Gastroesophageal sphincter (tissue), 4 donors: ENCODE data around the gene ARL5C. TPM values are rescaled to one million over a fixed set of nuclear protein-coding genes. Genes with fewer than 3 reads are reported as not detected.

Experiments used
- ATAC-seq: fragments of 150-250 bp; one replicate; pipeline ENCODE4 v1.9.1; 2016; ENCODE audit warnings: mild to moderate bottlenecking, moderate library complexity
- H3K27ac ChIP-seq, 4 donors: fragments of 200-600 bp; sonication (generic) in 3 of 4; 1 replicate in 3 of 4; 2 replicates in 1 of 4; pipeline ENCODE4 v1.5.1; 2016 to 2019
- H3K27me3 ChIP-seq: fragments of 200-600 bp; sonication (generic); one replicate; pipeline ENCODE4 v1.5.1; 2019
- H3K36me3 ChIP-seq, 2 donors: fragments of 200-600 bp; sonication (generic); one replicate each; pipeline ENCODE4 v1.5.1; 2019; ENCODE audit warnings: control low read depth in 1 of 2
- H3K4me1 ChIP-seq, 3 donors: fragments of 200-600 bp; sonication (generic); 1 replicate in 2 of 3; 2 replicates in 1 of 3; pipeline ENCODE4 v1.5.1; 2016 to 2019; ENCODE audit warnings: control low read depth in 2 of 3
- H3K4me3 ChIP-seq, 2 donors: fragments of 200-600 bp; sonication (generic); one replicate each; pipeline ENCODE4 v1.5.1; 2019; ENCODE audit warnings: mild to moderate bottlenecking in 1 of 2, moderate library complexity in 1 of 2
- H3K9me3 ChIP-seq, 3 donors: fragments of 200-600 bp; sonication (generic); one replicate each; pipeline ENCODE4 v1.5.1; 2017 to 2019; ENCODE audit warnings: control low read depth in 2 of 3
- CTCF ChIP-seq, 4 experiments: fragments of 200-600 bp in 2 of 4; fragments of 450-650 bp in 2 of 4; sonication (generic) in 1 of 4; IDR thresholded peaks; one replicate each; pipeline ENCODE4 v1.5.1; 2017 to 2019; ENCODE audit warnings: antibody characterized with exemption in 4 of 4, mild to moderate bottlenecking in 2 of 4, moderate library complexity in 2 of 4
- EP300 ChIP-seq: sonication (generic); formaldehyde crosslinking; IDR thresholded peaks from one replicate; pipeline ENCODE4 v1.6.1; 2017; ENCODE audit warnings: antibody characterized with exemption, mild to moderate bottlenecking
- POLR2A ChIP-seq, 2 donors: fragments of 450-650 bp; IDR thresholded peaks; one replicate each; pipeline ENCODE4 v1.6.1; 2017; ENCODE audit warnings: antibody characterized with exemption in 2 of 2, mild to moderate bottlenecking in 2 of 2, moderate library complexity in 1 of 2
- POLR2AphosphoS5 ChIP-seq: sonication (generic); formaldehyde crosslinking; IDR thresholded peaks from one replicate; pipeline ENCODE4 v1.6.1; 2017; ENCODE audit warnings: antibody characterized with exemption
- WGBS, 2 donors: methylation state at CpG; one replicate each; pipeline ENCODE4 v1.1.5; 2018; ENCODE audit warnings: low coverage in 1 of 2; 5-methylcytosine and 5-hydroxymethylcytosine counted together
- total RNA-seq, 4 donors: library from RNA; depleted of rRNA; stranded (reverse); fragments of >200 nt; gene quantifications; one replicate each; pipeline ENCODE4 v1.1.0, GENCODE V29; 2016

Gene ARL5C, protein sequence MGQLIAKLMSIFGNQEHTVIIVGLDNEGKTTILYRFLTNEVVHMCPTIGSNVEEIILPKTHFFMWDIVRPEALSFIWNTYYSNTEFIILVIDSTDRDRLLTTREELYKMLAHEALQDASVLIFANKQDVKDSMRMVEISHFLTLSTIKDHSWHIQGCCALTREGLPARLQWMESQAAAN
- not detected for total RNA-seq

DNA sequence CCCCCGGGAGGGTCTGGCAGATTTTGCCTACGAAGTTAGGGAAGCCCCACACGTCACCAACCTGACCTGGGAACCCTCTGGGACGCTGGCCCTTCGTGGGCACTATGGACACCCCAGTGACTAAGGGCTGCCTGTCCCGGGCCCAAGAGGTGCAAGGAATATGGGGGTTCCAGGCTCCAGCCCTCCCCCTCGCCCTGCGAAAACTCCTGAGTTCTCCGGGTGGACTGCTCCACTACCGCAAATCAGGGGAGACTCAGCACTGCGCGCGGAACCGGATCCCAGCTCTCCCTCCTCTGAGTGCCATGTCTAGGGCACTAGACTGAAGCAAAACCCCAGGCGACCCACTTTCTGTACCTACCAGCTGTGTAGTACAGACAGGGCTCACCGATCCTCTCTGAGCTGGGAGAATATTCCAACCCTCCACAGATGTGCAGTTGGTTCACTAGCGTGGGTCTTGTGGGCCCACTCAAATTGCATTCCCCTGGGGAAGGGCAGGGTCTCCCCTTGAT is at the start of gene ARL5C:
TSS of gene ARL5C (minus strand) at position 321 of the 509 bp plus-strand sequence. CDS start 401 bp downstream, outside the sequence.
- H3K27ac ChIP-seq, result peak within 1 kb of the TSS in 3 of 4 donors; percentile 48 to 51 (median 49)
- ATAC-seq, result no peak

GRCh38 chr17:39213852-39214251 is 47.9 kb upstream of the ARL5C start:
- WGBS, 2 donors, result no CpG with 5 or more reads among the region's 9 CpGs
- H3K27ac ChIP-seq, result no peak overlapping the region
- ATAC-seq, result no peak
- peaks cover 0 to 18% (median 15%) of the 10 kb centered on the region in 3 donors for H3K4me1 ChIP-seq
- TF ChIP-seq CTCF (IDR thresholded peaks at IDR 0.05) (no peak), POLR2AphosphoS5 (no peak)
- H3K9me3 ChIP-seq, result no peaks in the 10 kb centered on the region
- H3K4me3 ChIP-seq, result no peak overlapping the region
- H3K36me3 ChIP-seq, result no peaks in the 10 kb centered on the region
- peaks cover 23% of the 10 kb centered on the region for H3K27me3 ChIP-seq

More for the DNA sequence above, at the start of gene ARL5C:
- Histone ChIP-seq H3K4me1 (peaks cover 0 to 39% (median 9%) of the 10 kb centered on the region in 3 donors), H3K4me3 (peak within 1 kb of the TSS; percentile 25 to 58), H3K27me3 (no peaks in the 10 kb centered on the region), H3K9me3 (peaks cover 0 to 4% (median 0%) of the 10 kb centered on the region in 3 donors), H3K36me3 (no peaks in the 10 kb centered on the region)
- WGBS, 2 donors, result no CpG with 5 or more reads among the region's 17 CpGs
- TF ChIP-seq POLR2A (IDR thresholded peaks at IDR 0.05) (no peak), POLR2AphosphoS5 (no peak), CTCF (IDR thresholded peaks at IDR 0.05) (no peak), EP300 (no peak)

DNA sequence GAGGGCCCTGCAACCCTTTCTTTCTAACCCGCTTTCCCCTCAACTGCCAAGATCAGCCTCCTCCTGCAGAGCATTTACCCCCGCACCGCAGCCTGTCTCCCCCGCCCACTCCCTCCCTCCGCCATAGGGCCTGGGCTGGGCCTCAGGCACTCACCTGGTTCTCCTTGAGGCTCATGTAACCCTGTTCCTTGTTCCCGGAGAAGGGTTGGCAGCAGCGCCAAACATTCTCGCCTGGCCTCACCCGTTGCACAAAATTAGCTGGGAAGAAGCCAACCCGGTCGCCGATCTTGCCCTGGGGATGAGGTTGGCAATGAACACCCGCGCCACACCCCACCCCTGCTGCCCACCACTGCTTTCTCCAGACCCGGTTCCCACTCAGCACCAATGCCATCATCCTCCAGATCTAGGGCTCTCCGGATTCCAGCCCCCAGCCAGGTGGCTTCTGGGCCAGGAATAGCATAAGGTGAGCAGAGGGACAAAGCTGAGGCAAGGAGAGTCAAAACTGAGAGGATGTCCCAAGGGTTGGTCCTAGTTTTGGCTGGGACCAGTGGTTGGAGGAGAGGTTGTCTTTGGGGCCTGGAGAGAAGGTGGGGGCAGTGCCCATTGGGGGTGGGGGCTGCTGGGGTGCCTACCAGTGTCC is 47.0 kb upstream of the ARL5C start:
- no peak for ATAC-seq
- Histone ChIP-seq H3K9me3 (no peaks in the 10 kb centered on the region), H3K4me1 (peaks cover 0 to 27% (median 17%) of the 10 kb centered on the region in 3 donors), H3K27me3 (peaks cover 20% of the 10 kb centered on the region), H3K36me3 (no peaks in the 10 kb centered on the region), H3K4me3 (no peak overlapping the region), H3K27ac (no peak overlapping the region)
- TF ChIP-seq POLR2AphosphoS5 (no peak), EP300 (no peak), CTCF (IDR thresholded peaks at IDR 0.05) (no peak)
- WGBS, 2 donors, result 71 to 81% methylated on average over 6 of the region's 16 CpGs

DNA sequence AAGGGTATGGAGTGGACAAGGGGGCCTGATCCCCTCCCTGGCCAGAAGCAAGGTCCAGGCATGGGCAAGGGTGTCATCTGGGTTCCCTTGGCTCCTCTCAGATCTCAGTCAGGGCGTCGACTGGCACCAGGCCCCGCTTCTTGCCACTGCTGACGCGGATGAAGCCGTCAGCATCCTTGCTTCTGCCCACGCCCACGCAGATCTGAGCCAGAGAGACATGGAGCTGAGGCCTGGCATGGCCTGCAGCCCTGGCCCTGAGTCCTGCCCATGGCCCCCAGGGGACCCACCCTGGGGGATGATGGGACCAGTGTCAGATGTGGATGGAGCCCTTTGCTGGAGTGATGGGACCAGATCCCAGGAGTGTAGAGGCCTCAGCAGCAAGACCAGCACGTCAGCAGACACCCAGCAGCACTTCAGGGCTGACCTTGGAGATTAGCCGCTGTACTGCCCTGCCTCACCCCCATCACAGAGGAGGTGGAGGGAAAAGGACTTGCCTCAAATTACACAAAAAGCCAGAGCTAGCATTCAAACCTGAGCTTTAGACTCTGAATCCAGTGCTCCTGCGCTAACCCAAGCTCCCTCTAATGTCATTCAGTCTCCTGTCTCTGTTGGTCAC is 46.3 kb upstream of the ARL5C start:
- no peak overlapping the region for H3K27ac ChIP-seq
- TF ChIP-seq EP300, result no peak
- no peak for TF ChIP-seq CTCF (IDR thresholded peaks at IDR 0.05)
- no peak for TF ChIP-seq POLR2A (IDR thresholded peaks at IDR 0.05)
- no peak for TF ChIP-seq POLR2AphosphoS5
- WGBS, 2 donors, result 100% methylated on average over 1 of the region's 11 CpGs; no CpG with 5 or more reads in 1 of the 2 donors
- no peaks in the 10 kb centered on the region for H3K36me3 ChIP-seq
- H3K4me1 ChIP-seq, result peaks cover 0 to 32% (median 17%) of the 10 kb centered on the region in 3 donors
- H3K9me3 ChIP-seq, result no peaks in the 10 kb centered on the region
- H3K4me3 ChIP-seq, result no peak overlapping the region
- H3K27me3 ChIP-seq, result peaks cover 14% of the 10 kb centered on the region
- no peak for ATAC-seq
